ENCODE measurements around the gene WRAP73. TPM values are rescaled to one million over a fixed set of nuclear protein-coding genes. Genes with fewer than 3 reads are reported as not detected.

WRAP73 gene
- total RNA-seq, 3 donors from 2014 or later: 19.3 to 23.6 (median 20.2) TPM

DNA sequence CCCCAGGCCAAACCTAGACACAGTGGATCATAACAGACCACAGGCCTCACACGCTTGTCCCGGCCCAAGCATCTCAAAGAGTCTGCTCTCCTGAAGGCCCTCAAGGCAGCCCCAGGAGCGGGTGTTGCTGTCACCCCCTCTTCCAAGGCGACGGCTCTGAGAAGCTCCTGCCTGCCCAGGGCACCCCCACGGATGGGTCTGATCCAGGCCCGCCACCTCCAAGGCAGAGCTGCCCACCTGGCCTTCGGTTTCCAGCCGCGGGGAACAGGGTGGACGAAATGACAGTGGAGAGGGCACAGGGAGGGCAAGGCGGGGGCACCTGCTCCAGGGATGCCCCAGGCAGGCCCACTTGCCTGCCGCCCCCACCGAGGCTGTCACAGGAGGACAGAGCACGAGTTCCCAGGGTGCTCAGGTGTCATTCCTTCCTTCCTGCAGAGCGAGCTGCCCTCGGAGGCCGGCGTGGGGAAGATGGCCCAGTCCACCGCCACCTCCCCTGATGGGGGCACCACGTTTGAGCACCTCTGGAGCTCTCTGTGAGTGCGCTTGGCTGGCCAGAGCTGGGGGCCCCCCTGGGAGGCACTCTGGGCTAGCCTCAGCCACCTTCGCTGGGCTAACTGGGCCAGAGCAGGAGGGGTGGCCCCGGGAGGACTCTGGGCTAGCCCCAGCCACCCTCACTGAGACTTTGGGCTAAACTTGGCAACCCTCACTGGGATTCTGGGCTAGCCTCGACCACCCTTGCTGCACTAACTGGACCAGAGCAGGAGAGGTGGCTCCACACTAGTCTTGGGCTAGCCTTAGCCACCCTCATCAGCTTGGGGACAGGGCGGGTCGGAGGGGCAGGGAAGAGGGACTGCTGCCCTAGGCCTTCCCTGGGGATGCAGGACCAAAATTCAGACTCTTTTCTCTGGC is 32.2 kb upstream of the WRAP73 start:
- no peak for DNase-seq (ENCODE audit: low spot score in 2 of 2)
- intact Hi-C loops (cut with DNase I; ENCODE audit: low total_unique reads): no loop called here
- H3K9me3 ChIP-seq: no peaks in the 10 kb centered on the region
- H3K4me3 ChIP-seq: no peak overlapping the region
- H3K4me1 ChIP-seq: no peaks in the 10 kb centered on the region
- H3K36me3 ChIP-seq: no peaks in the 10 kb centered on the region
- TF ChIP-seq, protein P1, sequence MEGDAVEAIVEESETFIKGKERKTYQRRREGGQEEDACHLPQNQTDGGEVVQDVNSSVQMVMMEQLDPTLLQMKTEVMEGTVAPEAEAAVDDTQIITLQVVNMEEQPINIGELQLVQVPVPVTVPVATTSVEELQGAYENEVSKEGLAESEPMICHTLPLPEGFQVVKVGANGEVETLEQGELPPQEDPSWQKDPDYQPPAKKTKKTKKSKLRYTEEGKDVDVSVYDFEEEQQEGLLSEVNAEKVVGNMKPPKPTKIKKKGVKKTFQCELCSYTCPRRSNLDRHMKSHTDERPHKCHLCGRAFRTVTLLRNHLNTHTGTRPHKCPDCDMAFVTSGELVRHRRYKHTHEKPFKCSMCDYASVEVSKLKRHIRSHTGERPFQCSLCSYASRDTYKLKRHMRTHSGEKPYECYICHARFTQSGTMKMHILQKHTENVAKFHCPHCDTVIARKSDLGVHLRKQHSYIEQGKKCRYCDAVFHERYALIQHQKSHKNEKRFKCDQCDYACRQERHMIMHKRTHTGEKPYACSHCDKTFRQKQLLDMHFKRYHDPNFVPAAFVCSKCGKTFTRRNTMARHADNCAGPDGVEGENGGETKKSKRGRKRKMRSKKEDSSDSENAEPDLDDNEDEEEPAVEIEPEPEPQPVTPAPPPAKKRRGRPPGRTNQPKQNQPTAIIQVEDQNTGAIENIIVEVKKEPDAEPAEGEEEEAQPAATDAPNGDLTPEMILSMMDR (IDR thresholded peaks at IDR 0.05): no peak
- no peak for TF ChIP-seq POLR2AphosphoS5 (IDR thresholded peaks at IDR 0.05)
- no peak for TF ChIP-seq POLR2A (IDR thresholded peaks at IDR 0.05)
- H3K27me3 ChIP-seq: peaks cover 0 to 6% of the 10 kb centered on the region in 2 donors
- no peak overlapping the region for H3K27ac ChIP-seq

DNA sequence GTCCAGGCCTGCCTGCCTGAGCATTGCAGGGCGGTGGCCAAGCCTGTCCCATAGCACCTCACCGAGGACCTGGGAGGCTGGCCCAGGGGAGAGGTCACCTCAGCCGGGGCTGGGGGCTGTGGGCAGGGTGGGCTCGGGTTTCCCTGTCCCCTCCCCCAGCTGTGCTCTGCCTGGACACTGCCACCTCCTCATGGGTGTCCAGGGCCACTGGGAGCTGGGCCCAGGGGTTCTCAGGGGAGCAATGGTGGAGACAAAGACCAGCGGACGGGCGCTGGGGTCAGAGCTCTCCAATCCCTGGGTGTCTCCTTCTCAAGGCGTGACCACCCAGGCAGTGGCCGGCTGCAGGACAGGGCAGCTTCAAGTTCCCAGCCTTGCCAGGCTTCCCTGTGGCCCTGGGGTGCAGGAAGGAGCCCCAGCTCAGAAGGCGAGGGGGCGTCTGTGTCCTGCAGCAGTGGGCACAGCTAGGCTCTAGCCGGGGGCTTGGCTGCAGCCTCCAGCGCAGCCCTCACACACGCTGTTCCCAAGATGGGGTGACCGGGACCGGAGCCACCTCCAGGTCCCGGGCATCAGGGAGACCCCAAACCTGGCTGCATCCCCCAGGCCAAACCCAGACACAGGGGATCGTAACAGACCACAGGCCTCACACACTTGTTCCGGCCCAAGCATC is 31.5 kb upstream of the WRAP73 start:
- Histone ChIP-seq H3K27me3 (peaks cover 0 to 6% of the 10 kb centered on the region in 2 donors), H3K36me3 (no peaks in the 10 kb centered on the region), H3K9me3 (no peaks in the 10 kb centered on the region), H3K4me1 (no peaks in the 10 kb centered on the region), H3K27ac (no peak overlapping the region), H3K4me3 (no peak overlapping the region)
- intact Hi-C loops (cut with DNase I; ENCODE audit: low total_unique reads): no loop called here
- DNase-seq (ENCODE audit: low spot score in 2 of 2): no peak
- TF ChIP-seq, protein P1 (IDR thresholded peaks at IDR 0.05): no peak
- no peak for TF ChIP-seq POLR2A (IDR thresholded peaks at IDR 0.05)
- no peak for TF ChIP-seq POLR2AphosphoS5 (IDR thresholded peaks at IDR 0.05)

DNA sequence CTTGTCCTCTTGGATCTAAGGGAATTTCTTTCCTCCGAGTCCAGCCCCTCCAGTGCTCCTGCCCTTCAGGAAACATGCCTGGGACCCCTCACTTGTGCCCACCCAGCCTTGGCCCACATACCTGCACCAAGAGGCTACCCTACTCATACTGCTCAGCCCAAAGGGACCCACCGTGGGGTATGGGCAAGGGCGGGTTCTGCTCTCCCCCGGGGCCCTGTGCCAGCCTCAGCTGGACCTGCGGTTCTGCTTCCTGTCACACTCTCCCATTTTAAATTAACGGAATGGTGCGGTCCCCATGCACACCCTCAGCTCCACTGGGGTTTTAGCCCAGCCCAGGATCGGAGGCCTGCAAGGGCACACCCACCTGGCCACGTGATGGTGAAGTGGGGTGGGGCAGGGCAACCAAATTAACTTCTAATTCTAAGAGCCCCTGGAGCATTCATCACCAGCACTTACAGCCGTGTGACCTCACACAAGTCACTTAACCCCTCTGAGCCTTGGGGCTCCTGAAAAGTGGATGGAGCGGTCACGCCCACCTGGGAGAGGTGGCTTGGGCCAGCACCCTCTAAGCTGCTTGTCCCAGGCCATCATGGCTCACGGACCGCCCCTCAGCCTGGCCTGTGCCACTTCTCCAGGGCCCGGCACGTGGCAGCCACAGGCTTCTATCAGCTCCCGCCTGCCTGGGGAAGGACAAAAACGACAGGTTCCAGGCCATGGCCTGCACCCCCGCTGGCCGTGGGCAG is 30.8 kb upstream of the WRAP73 start:
- Histone ChIP-seq H3K9me3 (no peaks in the 10 kb centered on the region), H3K4me1 (no peaks in the 10 kb centered on the region), H3K27ac (no peak overlapping the region), H3K4me3 (no peak overlapping the region), H3K36me3 (no peaks in the 10 kb centered on the region), H3K27me3 (peaks cover 0 to 6% of the 10 kb centered on the region in 2 donors)
- TF ChIP-seq POLR2AphosphoS5 (IDR thresholded peaks at IDR 0.05): no peak
- TF ChIP-seq POLR2A (IDR thresholded peaks at IDR 0.05): no peak
- TF ChIP-seq, protein P1 (IDR thresholded peaks at IDR 0.05): no peak
- no peak for DNase-seq (ENCODE audit: low spot score in 2 of 2)
- intact Hi-C loops (cut with DNase I; ENCODE audit: low total_unique reads): no loop called here

DNA sequence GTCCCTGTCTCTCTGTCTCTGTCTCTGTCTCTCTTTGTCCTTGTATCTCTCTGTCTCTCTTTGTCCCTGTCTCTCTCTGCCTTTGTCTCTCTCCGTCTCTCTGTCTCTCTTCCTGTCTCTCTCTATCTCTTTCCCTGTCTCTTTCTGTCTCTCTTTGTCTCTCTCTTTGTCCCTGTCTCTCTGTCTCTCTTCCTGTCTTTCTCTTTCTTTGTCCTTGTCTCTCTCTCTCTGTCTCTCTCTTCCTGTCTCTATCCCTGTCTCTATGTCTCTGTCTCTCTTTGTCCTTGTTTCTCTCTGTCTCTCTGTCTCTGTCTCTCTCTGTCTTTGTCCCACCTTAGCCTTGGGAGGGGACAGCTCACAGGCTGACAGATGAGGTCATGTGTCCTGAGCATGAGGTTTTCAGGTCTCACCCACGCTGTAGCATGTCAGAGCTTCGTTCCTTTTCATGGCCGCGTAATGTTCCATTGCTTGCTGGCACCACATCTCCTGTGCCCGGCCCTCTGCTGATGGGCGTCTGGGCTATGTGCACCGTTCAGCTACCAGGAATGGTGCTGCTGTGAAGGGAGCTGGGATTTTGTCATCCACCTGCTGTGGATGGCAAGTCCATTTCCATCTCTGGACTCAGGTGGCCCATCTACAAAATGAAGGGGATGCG is 30.0 kb upstream of the WRAP73 start:
- Histone ChIP-seq H3K9me3 (no peaks in the 10 kb centered on the region), H3K4me1 (no peaks in the 10 kb centered on the region), H3K36me3 (no peaks in the 10 kb centered on the region), H3K4me3 (no peak overlapping the region), H3K27ac (no peak overlapping the region), H3K27me3 (peaks cover 0 to 6% of the 10 kb centered on the region in 2 donors)
- no peak for TF ChIP-seq POLR2AphosphoS5 (IDR thresholded peaks at IDR 0.05)
- TF ChIP-seq POLR2A (IDR thresholded peaks at IDR 0.05): no peak
- TF ChIP-seq, protein P1 (IDR thresholded peaks at IDR 0.05): no peak
- intact Hi-C loops (cut with DNase I; ENCODE audit: low total_unique reads): no loop called here
- no peak for DNase-seq (ENCODE audit: low spot score in 2 of 2)
